GM19025 (cell line): ENCODE results near the gene IFT122.

Experiments used
- ATAC-seq: cut with Tn5 transposase; IDR thresholded peaks from one replicate; pipeline ENCODE4 v1.9.1; 2021; ENCODE audit warnings: mild to moderate bottlenecking, low read depth, moderate library complexity; ENCODE audit not compliant: unreplicated experiment

Gene IFT122

DNA sequence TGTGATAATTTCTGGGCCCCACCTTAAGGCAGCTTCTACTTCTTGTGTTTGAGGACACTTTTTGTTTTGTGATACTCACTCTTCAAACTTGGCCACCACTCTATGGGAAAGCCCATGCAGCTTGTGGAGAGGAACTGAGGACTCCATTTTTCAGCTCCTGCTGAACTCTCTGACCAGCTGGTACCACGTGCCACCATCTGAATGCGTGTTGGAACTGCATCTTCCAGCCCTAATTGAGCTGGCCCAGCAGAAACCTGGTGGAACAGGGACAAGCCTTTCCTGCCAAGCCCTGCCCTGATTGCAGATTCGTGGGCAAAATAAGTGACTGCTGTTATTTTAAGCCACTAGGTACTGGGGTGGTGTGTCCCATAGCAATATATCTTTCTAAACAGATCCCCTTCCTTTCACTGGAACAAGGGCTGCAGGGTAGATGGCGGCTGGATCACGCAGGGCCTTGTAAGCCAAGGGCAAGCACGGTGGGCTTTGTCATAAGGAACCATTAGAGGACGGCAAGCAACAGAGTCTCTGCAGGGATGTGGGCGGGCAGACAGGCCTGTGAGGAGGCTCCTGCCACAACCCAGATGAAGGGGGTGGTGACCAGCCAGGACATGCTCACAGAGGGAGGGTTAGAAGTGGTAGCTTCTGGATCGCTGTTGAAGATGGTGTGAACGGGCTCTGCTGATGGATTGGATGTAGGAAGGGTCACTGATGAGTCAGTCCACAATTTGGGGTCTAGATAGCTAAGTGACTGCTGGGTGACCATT lies 112.4 kb downstream of the IFT122 start:
- no peak for ATAC-seq

GRCh38 chr3:129553171-129553570 lies 113.1 kb downstream of the IFT122 start:
- ATAC-seq = no peak

DNA sequence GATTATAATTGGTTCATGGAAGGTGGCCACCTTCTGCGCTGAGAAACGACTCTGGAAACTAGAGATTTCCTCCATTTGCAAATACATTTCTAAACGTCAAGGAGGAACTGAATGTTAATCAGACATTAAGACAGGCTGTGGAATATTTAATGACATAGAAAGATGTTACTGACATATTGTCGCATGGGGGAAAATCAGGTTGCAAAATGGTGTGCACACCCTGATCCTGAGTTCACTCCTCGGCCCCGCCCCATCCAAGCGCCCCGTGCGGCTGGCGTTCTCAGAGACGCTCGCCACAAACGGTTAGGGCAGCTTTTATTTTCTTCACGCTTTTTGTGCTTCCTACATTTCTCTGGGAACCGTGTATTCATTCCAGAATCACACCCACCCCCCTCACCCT lies 113.7 kb downstream of the IFT122 start:
- ATAC-seq = no peak

DNA sequence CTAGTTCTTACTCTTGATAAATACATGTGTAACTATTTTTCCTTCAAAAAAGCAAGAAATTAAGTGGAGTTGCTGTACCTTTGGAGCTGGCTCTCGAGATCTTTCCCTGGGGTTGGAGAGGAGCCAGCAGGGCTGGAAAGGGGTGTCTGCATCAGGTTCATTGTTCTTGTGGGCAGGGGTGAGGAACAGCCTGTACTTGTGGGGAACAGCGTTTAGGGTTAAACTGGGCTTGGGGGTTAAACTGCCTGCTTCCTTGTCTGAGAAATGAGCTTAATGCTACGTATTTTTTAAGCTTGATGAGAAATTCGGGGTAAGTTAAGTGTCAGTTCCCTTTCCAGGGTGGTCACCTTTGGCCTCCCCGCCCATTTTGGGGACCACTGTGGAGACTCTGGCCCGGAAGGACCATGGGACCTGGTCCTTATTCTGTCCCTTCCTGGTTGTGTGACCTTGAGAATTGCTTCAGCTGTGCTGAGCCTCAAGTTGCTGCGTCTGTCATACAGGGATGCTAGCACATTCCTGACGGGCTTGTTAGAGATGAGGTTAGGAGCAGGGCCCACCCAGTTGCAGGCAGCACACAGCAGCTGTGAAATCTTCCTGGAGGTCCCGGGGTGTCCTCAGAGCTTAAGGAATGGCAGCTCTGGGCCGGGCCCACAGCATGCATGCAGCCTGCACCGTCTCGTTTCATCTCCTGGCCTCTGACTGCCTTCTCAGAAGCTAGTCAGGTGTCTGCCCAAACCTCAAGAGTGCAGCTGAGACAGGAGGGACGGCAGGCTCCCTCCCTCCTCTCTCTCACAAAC lies 114.5 kb downstream of the IFT122 start:
- ATAC-seq = no peak

- ATAC-seq = no peak
Measured at GRCh38 chr3:129555153-129555550, 115.1 kb downstream of the IFT122 start.

GRCh38 chr3:129555616-129556357 lies 115.8 kb downstream of the IFT122 start:
- no peak for ATAC-seq

GRCh38 chr3:129556358-129556695 lies 116.3 kb downstream of the IFT122 start:
- no peak for ATAC-seq

- ATAC-seq = no peak
Measured at GRCh38 chr3:129556890-129557547, 117.0 kb downstream of the IFT122 start.

DNA sequence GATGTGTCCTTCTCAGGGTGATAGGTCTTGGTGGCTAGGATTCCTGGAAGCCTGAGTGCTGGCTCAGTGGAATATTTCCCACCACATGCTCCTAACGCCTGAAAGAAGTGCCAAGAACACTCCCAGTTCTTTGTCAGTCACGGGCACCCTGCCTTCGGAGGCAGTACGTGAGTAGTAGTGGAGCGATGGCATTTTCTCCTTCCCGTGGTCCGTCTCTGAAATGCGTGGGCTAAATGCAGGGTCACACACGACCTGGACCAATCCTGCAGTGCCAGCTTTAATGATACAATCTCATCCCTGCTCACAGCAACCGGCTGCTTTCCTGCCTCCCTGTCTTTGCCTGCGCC lies 117.5 kb downstream of the IFT122 start:
- no peak for ATAC-seq

- no peak for ATAC-seq
Measured at GRCh38 chr3:129558081-129558771, 118.2 kb downstream of the IFT122 start.

GRCh38 chr3:129558772-129559564 lies 118.9 kb downstream of the IFT122 start:
- ATAC-seq = no peak

- ATAC-seq = no peak
Measured at GRCh38 chr3:129559565-129560079, 119.6 kb downstream of the IFT122 start.

DNA sequence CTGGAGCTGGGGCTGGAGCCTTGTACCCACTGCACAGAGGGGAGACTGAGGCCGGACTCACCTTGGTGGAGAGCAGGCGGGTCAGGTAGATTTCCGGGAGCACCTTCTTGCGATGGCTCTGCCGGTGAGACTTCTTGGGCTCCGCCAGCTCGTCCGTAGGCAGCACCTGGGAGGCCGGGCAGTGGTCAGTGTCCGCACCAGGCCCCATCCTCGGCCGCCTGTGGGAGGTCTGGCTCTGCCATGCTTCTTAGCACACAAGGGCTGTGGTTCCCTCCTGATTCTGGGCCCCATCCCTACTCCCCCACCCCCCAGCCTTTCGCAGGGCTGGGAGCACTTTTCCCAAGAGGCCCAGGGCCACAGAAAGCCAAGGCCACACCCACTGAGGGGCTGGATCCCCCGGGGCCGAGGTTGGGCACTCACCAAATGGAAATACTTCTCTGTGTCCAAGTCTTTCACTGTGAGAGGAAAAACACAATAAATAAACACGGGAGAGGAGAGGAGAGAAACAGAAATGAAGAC lies 120.3 kb downstream of the IFT122 start:
- no peak for ATAC-seq

GRCh38 chr3:129560911-129561594 lies 121.0 kb downstream of the IFT122 start:
- no peak for ATAC-seq

DNA sequence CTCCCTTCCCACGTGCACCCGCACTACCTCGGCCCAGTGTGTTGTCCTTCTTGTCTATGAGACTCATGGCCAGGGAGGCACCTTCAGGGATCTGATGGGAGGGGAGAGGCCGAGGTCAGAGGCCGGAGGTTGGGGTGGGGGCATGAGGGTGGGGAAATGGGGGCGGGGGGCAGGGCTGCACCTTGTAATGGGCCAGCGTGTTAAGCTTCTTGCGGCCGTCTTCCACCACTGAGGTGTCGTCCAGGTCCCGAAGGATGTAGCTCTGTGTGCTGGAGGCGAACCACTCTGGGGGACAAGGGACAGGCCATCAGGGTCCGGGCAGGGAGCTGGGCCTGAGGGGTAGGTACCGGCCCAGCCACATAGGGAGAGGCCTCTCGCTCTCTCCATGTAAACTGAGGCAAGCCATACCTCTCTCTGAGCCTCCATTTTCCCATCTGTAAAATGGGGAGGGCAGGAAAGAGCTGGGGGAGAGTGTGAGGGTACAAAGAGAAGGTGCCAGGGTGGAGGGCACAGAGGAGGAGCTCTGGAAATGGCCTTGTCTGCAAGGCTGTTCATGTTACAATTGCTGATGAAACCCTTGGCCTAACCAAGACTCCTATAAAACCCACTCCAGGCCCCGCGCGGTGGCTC lies 121.7 kb downstream of the IFT122 start:
- no peak for ATAC-seq

DNA sequence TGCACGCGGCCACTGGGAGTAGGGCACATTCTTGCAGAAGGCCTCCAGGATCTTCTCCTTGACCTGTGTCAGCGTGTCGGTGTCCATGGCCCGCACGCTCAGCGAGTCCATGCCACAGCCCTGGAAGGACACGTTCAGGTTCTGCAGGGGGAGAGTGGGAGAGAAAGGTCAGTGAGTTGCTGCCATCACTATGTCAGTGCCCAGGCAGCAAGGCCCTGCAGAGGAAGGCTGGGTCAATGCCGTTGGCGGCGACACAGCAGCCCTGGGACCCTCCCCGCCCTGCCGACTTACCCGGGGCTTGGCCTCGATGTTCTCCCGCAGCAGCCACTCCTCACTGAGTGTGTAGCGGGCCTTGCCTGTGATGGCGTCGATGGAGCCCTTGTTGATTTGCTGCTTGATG lies 122.8 kb downstream of the IFT122 start:
- no peak for ATAC-seq

DNA sequence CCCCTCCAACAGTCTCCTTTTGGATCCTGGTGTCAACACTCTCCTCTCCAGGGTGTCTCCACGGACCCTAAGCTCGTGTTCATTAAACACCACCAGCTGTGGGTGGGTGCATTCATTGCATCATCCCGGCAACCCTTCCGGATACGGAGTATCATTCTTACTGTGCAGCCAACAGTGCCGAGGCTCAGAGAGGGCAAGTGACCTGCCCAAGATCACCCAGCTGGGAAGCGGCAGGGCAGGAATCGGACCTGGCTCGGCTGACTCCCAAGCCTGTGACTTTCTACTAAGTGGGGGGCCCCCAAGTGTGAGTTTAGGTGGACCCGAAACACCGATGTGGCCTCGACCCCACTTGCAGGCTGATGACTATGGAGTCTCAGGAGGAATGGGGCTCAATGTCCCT lies 123.3 kb downstream of the IFT122 start:
- ATAC-seq = no peak
